Adrenal gland (tissue), 5 donors: ENCODE results near the gene HBG2.

Source experiments
- POLR2A ChIP-seq, 2 donors: fragments of 450-650 bp; IDR thresholded peaks; one replicate each; pipeline ENCODE4 v1.6.1; 2017; ENCODE audit warnings: antibody characterized with exemption in 2 of 2, mild to moderate bottlenecking in 2 of 2, moderate library complexity in 1 of 2
- TF ChIP-seq, protein P1 (sequence below), 6 experiments: fragments of 450-650 bp in 4 of 6; fragments of 200-600 bp in 2 of 6; sonication (generic) in 1 of 6; IDR thresholded peaks; 1 replicate in 5 of 6; 2 replicates in 1 of 6; pipeline versions ENCODE4 v1.5.1 to v1.8.0; 2016 to 2021; ENCODE audit warnings: antibody characterized with exemption in 6 of 6, mild to moderate bottlenecking in 2 of 6, moderate library complexity in 1 of 6
- donor health status: DM: no; HTN: no; CAD: no.

DNA sequence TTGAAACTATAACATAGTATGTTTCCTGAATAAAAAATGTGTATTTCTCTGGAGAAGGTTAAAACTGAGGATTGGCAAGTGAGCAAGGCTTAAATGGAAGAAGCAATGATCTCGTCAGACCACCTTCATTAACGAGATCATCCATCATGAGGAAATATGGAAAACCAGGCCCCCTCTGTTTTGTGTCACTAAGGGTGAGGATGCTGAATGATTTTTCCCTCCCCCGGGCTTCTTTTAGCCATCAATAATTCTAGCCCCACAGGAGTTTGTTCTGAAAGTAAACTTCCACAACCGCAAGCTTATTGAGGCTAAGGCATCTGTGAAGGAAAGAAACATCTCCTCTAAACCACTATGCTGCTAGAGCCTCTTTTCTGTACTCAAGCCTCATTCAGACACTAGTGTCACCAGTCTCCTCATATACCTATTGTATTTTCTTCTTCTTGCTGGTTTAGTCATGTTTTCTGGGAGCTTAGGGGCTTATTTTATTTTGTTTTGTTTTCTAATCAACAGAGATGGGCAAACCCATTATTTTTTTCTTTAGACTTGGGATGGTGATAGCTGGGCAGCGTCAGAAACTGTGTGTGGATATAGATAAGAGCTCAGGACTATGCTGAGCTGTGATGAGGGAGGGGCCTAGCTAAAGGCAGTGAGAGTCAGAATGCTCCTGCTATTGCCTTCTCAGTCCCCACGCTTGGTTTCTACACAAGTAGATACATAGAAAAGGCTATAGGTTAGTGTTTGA, 21.0 kb upstream of the HBG2 start:
- no peak for TF ChIP-seq POLR2A (IDR thresholded peaks at IDR 0.05)
- TF ChIP-seq, protein P1, sequence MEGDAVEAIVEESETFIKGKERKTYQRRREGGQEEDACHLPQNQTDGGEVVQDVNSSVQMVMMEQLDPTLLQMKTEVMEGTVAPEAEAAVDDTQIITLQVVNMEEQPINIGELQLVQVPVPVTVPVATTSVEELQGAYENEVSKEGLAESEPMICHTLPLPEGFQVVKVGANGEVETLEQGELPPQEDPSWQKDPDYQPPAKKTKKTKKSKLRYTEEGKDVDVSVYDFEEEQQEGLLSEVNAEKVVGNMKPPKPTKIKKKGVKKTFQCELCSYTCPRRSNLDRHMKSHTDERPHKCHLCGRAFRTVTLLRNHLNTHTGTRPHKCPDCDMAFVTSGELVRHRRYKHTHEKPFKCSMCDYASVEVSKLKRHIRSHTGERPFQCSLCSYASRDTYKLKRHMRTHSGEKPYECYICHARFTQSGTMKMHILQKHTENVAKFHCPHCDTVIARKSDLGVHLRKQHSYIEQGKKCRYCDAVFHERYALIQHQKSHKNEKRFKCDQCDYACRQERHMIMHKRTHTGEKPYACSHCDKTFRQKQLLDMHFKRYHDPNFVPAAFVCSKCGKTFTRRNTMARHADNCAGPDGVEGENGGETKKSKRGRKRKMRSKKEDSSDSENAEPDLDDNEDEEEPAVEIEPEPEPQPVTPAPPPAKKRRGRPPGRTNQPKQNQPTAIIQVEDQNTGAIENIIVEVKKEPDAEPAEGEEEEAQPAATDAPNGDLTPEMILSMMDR (IDR thresholded peaks at IDR 0.05), result no peak
